ENCODE results near the gene TEX51.

Gene TEX51

GRCh38 chr2:126884861-126885750 lies 13.6 kb upstream of the TEX51 start:
- no peak for DNase-seq (ENCODE audit: low spot score)
- TF ChIP-seq, protein P1, sequence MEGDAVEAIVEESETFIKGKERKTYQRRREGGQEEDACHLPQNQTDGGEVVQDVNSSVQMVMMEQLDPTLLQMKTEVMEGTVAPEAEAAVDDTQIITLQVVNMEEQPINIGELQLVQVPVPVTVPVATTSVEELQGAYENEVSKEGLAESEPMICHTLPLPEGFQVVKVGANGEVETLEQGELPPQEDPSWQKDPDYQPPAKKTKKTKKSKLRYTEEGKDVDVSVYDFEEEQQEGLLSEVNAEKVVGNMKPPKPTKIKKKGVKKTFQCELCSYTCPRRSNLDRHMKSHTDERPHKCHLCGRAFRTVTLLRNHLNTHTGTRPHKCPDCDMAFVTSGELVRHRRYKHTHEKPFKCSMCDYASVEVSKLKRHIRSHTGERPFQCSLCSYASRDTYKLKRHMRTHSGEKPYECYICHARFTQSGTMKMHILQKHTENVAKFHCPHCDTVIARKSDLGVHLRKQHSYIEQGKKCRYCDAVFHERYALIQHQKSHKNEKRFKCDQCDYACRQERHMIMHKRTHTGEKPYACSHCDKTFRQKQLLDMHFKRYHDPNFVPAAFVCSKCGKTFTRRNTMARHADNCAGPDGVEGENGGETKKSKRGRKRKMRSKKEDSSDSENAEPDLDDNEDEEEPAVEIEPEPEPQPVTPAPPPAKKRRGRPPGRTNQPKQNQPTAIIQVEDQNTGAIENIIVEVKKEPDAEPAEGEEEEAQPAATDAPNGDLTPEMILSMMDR (IDR thresholded peaks at IDR 0.05; ENCODE audit: borderline replicate concordance, control extremely low read depth, extremely low read depth, insufficient read depth, missing control alignments), result no peak
- in situ Hi-C loops (cut with MboI; ENCODE audit: low sequenced_read_pairs, unreplicated experiment), result no loop called here

- TF ChIP-seq, protein P1 (IDR thresholded peaks at IDR 0.05; ENCODE audit: borderline replicate concordance, control extremely low read depth, extremely low read depth, insufficient read depth, missing control alignments), result no peak
- DNase-seq (ENCODE audit: low spot score), result no peak
- in situ Hi-C loops (cut with MboI; ENCODE audit: low sequenced_read_pairs, unreplicated experiment), result no loop called here
Measured at GRCh38 chr2:126885751-126886210, 12.9 kb upstream of the TEX51 start.

DNA sequence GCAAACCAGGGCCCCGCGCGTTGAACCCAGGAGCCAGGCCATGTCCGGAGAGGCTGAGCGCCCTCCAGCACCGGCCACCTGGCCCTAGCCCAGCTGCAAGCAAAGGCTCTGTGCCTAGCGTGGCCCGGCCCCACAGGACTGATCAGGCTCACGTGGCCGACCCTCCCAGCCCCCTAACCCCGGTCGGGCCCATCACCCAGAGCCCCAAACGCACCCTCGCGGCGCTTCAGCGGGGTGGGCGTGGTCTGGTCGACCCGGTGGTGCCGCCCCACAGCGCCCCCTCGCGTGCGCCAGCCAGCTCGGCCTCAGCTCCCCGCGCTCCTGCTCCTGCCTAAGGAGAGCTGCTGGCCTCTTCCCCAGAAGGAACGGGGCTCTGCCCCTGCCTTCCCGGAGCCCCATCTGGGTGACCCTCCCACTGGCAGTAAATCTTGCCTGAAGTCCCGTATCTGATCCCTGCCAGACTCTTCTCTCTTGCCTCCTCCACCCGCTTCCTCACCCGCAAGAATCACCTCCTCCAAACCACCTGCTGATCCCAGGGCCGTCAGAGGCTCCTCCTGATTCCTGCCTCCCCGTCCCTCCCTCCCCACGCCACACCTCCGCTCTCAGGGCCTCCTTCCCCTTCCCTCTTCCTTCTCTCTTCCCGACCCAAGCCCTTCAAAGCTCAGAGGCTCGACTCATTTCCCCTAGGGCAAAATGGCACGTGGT lies 12.3 kb upstream of the TEX51 start:
- in situ Hi-C loops (cut with MboI; ENCODE audit: low sequenced_read_pairs, unreplicated experiment), result no loop called here
- TF ChIP-seq, protein P1 (IDR thresholded peaks at IDR 0.05; ENCODE audit: borderline replicate concordance, control extremely low read depth, extremely low read depth, insufficient read depth, missing control alignments), result peak; percentile 85
- peak; percentile 89 for DNase-seq (ENCODE audit: low spot score)

- TF ChIP-seq, protein P1 (IDR thresholded peaks at IDR 0.05; ENCODE audit: borderline replicate concordance, control extremely low read depth, extremely low read depth, insufficient read depth, missing control alignments), result no peak
- in situ Hi-C loops (cut with MboI; ENCODE audit: low sequenced_read_pairs, unreplicated experiment), result no loop called here
Measured at GRCh38 chr2:126886916-126887280, 11.8 kb upstream of the TEX51 start.

GRCh38 chr2:126887506-126887905 lies 11.2 kb upstream of the TEX51 start:
- no peak for DNase-seq (ENCODE audit: low spot score)
- in situ Hi-C loops (cut with MboI; ENCODE audit: low sequenced_read_pairs, unreplicated experiment), result no loop called here
- TF ChIP-seq, protein P1 (IDR thresholded peaks at IDR 0.05; ENCODE audit: borderline replicate concordance, control extremely low read depth, extremely low read depth, insufficient read depth, missing control alignments), result no peak

More at GRCh38 chr2:126886916-126887280, 11.8 kb upstream of the TEX51 start:
- no peak for DNase-seq (ENCODE audit: low spot score)

DNA sequence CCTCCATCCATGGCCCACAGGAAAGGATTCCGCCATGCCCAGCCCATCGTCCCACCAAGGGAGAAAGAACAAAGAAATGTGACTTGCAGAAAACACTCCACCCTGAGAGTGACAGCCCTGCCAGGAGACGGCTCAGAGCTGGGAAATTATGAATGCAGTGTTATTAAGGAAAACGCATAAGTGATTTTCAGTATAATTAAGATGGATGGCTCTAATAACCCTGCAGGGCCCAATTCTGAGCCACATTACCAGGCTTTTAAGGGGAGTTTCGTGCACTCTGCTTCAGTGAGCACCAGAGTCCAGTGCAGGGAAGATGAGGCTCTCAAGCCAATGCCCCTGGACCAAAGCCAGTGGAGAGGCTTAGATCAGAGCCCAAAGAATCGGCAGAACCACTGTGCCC lies 10.6 kb upstream of the TEX51 start:
- TF ChIP-seq, protein P1 (IDR thresholded peaks at IDR 0.05; ENCODE audit: borderline replicate concordance, control extremely low read depth, extremely low read depth, insufficient read depth, missing control alignments), result no peak
- in situ Hi-C loops (cut with MboI; ENCODE audit: low sequenced_read_pairs, unreplicated experiment), result no loop called here

More for the DNA sequence above, 10.6 kb upstream of the TEX51 start:
- DNase-seq (ENCODE audit: low spot score), result no peak
